IPS-NIHi7 (cell line): ENCODE results near the gene MAP2K5.

Experiments used
- DNase-seq: peaks from one replicate; pipeline ENCODE4 v3.0.0; 2012; ENCODE audit warnings: mixed read lengths; ENCODE audit errors: extremely low spot score

Gene MAP2K5

DNA sequence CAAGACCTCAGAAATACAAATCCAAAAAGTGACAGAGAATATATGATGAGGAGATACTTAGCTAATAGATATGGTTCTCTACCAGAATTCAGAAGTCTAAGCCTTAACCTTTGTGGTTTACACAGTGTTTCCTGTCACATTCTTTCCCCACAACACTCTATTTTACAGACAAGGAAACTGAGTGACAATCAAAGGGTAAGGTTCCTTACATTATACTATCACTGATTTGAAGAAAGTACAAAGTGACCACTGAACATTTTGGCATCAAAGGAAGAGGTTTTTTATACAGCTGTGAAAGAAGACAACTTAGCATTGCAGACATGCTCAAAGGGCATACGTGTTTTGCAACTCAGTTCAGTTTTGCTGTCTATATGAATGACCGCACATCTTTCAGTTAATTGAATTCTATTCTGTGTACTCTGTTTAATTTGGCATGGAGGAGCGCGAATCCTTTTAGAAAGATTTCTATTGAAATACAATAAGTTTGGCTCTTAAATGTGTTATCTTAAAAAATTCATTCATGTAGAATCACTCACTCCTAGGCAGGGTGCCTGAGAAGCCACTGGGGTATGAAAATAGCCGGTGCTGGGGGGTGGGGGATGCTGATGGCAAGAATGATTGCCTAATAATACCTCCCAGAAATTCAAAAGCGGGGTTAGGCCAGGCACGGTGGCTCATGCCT lies 216.3 kb downstream of the MAP2K5 start:
- DNase-seq: no peak

DNA sequence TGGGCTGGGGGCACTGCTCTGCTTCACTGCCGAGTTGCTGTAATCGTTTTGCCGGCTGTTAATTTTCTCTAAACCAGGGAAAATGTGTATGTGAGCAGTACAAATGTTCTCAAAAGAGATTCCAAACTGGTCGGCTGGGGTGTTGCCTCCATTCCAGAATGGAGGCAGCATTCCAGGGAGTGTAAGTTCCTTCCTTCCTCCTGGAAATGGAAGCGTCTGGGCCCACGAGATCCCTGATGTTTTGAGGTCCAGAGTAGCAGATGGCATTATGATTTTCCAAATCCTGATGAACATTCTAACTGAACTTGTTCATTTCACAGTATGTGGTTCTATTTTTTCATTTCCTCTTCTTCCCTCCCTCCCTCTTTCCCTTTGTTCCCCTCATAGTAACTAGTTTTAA lies 218.4 kb downstream of the MAP2K5 start:
- no peak for DNase-seq

DNA sequence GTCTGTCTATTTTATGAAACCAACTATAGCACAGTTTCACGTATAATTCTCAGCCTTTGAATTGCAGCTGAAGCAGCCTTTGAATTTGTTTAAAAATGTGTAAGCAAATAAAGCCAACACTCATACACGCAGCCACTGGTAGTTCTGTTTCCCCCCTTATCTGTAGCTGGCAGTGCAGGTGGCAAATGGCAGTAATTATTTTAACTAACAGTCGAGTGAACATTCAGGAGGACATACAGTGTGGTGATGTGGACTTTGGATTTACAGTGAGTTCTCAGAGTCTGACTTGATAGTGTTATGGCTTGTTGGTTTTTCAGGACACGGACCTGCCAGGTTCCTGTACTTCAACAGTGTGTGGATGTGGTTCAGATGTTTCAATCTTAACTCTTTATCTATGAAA lies 218.8 kb downstream of the MAP2K5 start:
- no peak for DNase-seq

DNA sequence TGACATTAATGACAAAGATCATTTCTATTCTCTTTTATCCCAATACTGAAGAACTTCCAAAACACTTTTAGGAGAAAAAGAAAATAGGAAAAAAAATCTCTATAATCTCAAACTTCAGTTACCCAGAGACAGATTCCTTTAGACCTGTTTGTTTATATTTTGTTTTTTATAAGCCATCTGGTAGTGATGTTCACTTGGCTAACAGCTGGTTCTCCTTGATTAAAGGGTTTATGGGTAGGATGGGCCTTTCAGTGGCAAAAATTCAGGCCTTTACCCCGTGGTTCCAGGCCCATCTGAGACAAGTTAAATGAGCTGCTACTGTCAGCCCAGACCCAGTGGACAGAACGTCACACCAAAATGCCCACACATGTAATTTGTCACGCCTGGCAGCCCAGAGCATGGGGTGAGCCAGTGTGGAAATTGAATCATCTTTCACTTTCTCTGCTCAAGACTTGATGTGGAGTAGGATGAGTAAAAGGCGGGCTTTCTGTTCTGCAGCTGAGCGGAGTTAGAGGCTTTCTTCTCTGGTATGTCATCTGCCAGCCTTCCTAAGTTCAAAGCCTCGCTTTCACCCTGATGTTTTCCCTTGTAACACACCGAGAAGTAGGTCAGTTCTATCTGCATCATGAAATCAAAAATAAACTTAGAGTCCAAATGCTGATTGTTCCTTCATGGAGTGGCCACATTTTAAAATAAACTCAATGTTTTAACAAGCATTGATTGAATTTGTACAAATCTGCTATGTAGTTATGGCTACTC lies 220.3 kb downstream of the MAP2K5 start:
- no peak for DNase-seq

DNA sequence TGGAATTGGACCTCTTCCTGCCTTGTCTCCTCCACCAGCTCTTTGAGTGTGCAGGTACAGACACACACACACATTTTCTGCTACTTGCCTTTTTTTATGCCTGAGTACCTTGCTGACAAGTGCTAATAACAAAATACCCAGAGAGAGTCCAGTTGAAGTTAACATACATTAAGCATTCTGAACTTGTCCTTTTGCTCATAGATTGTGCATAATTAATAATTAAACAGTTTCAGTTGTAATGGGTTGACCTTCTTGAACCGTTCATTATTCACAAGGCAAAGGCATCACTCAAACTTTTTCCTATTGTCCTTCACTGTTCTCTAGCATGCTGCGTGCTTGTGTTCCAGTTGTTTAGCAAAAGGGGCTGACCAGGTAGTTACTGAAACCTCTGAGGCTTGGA lies 223.2 kb downstream of the MAP2K5 start:
- DNase-seq: no peak

DNA sequence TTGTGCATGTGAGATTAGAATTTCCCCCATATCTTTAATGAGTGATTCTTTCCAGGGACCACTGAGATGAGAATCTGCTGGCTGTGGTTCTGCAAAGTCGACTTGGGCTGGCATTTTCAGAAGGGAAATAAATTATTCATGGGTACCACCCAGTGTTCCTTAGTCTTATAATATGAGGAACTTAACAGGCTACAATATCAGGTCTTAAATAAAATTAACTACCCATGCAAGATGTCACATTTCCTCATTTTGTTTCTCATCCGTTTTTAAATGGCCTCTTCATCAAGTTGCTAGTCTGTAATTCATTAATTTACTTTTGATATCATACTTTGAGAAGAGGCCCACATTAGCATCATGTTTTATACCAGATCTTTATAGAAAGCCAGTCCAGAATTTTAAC lies 224.5 kb downstream of the MAP2K5 start:
- no peak for DNase-seq

DNA sequence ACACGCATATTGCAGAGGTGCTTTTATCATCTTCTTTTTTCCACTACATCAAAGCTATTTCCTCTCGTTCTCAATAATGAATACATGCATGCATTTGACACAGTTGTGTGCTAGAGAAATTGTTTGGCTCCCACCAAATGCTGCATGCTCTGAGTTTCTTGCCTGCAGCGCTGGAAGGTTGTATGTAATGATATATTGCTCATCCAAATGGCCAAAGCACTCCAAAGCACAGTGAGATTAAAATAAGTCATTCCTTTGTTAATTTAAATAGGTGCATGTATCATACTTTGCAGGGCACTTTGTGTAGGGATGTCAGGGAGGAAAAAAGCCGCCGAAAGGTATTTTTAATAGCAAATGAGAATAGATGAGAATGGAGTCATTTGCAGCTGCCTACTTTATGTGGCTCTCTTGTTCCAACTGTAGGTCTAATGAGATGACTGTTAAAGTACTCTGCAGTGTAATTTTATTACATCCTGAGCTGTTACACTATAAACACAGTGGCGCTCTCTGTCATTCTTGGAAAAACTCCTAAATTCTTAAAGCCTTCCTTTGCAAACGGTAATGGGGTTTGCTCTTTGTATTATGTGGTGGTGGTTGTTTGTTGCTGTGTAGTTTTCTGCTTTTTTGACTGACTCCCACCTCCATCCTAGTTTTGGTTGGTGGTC lies 225.9 kb downstream of the MAP2K5 start:
- no peak for DNase-seq

DNA sequence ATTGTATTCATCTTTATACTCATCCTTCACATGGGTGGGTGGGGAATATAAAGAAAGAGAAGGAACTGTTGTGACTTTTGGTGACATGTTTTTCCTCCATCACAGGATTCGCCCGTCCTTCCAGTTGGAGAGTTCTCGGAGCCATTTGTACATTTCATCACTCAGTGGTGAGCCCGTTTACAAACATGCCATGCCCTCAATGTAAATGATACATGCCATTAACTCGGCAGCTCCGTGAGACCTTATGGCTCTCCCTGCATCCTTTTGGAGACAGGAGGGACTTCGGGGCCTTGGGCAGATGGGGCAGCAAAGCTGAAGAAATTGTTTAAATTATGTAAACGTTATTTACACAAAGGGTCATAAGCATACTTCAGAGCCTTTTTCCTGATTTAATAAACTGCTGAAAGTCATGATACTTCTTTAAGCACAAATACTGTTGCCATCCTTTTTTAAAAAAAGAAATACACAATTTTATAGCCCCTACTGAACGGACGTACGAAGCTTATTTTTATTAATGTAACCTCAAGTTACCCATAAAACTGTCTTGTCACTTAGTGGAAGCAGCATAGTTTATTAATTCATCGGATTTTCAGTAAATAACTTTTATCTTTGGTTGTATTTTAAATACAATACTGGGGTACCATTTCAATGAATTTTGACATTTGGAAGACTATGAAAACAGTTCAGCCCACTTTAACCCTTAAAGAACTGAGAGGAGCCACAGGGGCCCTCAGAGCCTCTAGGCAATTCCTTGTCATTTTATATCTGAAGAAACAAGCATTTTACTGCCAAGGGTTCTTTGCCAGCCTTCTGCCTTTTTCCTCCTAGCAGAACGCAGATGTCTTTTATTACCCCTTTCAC lies 227.2 kb downstream of the MAP2K5 start:
- no peak for DNase-seq

DNA sequence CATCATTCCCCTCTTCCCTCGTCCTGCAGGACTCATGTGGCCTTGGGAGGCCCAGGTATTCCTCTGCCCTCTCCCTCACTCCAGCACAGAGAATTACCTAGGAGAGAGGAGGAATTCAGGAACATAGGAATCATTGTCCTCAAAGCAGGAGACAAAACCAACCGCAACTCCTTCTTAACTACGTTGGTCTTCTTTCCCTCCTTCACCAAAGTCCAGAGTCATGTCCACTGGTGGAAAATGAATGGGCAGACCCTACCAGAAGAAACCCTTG lies 227.8 kb downstream of the MAP2K5 start:
- DNase-seq: no peak

DNA sequence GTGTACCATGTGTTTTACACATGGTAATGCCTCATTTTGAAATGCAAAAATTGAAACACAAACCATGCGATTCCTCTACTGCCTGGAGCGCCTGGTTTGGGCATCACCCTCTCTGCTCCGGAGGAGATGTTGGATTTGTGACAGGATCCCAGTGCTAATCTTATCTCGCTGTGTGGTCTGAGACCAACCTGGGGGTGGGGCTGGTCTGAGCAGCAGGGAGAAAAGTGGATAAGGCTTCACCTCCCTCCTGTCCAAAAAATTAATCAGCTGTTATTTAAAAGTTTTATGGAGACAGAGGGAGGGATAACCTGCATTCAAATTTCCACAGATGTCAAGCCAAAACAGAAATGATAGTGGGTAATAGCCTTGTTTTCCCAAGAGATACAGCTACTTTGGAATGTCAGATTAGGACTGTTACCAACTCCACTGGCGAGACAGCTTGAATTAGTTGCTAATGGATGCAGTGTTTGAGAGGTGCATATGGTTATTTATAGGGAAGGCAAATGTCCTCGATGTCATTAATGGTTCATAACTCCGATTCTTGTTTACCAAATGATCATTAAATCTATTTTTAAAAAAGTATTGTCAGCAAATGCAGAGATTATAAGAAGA lies 228.8 kb downstream of the MAP2K5 start:
- DNase-seq: peak; percentile 34

DNA sequence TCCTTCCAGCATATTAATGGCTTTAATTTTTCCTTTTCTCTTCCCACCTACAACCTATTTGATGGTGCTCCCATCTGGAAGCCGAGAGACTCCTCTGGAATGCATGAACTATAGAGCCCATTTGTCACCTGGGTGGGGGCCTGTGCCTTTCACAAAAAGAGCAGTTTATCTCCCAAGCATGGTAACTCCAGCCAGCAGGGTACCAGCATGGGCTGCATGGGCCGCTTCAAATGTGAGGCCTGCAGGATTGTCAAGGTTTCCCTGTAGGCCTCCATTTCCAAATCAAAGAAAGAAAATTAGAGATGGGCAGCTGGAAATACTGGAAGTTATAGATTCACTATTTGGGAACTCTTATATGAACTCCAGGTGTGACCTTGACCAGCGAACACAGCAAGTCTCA lies 232.1 kb downstream of the MAP2K5 start:
- DNase-seq: no peak

DNA sequence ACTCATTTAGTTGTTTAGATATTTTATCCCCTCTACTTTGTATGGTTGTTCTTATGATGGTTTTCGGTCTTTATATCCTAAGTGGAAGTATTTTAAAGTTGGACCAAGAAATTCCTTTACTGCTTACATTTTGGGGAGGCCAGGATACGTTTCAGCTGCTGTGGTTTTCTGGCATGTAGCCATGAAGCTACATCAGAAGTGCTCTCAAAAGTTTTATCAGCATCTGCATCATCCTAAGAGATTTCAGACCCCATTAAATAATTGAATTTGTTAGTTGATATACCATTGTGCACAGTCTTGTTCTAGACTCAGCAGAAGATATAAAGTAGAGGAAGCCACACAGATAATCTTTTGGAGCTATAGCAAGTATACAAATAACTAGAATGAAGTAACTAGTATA lies 232.7 kb downstream of the MAP2K5 start:
- DNase-seq: no peak

DNA sequence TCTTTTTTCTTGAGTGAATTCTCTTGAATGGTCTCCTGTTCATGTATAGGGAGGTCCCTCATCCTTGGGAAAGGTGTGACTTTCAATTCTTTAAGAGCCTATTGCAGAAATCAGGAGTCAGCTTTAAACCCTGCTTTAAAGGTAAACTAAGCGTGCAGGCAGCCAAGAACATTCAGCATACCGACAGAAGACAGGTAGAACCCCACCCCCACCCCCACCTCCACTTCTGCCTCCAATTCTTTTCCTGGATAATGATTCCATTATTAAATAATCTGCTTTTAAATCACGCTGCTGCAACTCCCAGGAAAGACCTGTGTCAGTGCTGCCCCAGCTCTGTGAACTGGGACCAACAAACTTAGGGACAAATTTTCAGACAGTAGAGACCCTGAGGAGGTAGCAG lies 233.5 kb downstream of the MAP2K5 start:
- DNase-seq: no peak

DNA sequence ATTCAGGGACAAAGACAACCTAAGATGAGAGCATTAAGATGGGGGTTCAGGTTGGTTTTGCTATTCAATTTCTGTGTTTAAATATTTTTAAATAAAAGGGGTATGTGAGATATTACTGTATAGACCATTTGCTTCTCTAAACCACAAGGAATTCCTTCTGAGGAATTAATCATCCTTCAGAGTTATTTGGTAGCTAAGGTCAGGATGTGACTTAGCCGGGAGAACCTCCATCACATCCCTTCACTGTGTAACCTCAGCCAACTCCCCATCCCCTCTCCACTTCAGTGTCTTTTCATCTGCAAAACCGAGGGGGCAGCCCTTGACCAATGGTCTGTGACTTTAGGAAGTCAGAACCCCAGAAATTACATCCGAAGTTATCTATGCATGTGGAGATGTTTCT lies 234.1 kb downstream of the MAP2K5 start:
- no peak for DNase-seq

DNA sequence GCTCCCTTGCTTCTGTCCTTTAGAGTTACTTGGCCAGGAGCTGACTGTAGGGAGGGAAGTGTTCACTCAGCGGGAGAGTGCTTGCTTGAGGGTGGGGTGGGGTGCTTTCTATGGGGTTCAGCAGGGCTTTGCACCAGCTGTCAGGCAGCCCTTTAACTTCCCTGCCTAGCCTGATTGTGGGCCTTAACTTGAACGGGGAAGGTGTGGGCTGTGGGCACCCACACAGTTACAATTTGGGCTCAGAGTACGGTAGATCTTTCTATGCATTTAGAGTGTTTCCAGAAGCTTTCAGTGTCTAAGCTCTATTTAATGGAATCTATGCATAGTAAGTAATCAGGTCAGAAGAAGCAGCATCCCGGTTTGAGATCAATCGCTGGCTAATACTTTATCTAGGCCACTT lies 234.6 kb downstream of the MAP2K5 start:
- no peak for DNase-seq

DNA sequence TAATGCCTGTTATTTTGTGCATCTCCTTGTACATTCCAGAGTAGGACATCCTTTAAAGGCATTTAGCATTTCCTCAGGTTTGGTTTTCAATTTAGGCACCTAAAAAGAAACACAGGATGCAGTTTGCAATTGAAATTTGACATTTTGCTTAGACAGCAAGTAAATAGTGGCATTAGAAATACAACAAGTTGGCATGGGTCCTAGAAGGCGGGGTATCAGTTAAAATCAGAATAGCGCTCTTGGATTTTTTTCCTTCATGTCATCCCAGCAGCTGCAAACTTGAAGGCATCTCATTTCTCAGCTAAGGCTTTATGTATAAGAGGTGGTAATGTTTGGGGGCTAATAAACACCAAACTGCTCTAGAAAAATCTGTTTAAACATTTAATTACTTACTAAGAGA lies 235.3 kb downstream of the MAP2K5 start:
- DNase-seq: no peak

DNA sequence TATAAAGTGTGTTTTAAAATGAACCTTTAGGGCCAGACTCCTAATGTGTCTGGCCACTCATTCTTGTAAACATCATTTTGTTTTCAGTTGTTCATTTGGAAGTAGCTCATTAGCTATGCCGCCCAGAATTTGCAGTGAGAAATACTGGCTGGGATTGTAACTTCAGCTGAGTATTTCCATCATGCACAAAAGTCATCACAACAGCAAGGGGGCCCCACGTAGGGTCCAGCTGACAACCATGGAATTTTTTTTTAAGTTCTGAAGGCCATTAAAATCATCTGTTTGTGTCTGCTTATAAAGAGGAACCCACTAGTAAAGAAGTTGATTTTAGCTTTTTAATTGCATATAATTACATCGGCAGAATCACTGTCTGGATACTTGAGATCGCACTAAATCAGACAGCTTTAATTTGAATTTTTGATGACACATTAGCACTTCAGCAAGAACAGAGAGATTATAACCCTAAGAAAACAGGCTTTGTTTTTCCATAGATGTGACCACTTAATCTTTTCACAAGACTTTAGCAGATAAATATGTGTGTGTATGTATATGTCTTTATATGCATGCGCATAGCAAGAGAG lies 236.6 kb downstream of the MAP2K5 start:
- DNase-seq: no peak

DNA sequence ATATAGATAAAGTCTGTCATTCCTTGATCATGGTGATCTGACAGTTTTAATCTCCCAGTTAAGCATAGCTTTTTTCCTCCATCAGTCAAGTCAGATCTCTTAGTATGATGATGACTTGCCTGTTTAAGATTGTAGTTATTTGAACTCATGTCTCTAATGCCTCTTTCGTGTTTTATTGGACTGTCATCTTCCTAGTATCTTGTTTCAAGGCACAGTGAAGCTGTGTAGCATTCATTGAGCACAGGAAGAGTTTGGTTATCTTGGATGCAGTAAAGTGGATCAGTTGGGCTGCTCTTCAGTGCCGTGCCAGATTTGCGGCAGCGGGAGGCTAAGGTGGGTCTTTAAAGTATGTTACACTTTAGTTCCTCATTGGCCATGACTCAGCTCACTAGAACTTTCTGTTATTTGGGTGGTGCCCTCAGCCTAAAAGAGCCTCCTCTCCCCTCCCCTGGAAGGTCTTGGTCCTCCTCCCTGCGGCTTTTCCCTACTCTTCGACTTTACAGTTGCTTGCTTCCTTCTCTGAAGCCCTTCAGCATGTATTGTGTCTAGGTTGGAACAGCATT lies 237.1 kb downstream of the MAP2K5 start:
- DNase-seq: peak; percentile 22

DNA sequence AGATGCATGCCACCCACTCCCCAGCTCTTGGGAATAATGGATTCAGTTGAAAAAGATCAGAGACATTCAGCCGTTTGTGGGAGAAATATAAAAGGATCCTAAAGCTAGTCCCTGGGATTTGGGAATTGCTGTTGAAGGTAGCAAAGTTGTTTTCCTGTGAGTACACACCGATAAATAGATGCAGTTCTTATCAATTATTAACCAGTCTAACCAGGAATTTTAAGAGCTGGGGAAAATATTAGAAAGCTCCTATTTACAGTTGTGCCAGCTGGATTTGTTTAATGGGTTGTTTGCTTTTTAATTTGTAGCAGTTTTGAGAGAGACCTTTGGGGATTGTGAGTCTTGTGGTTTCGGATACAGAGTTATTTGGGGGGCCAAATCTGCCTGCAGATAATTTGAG lies 238.6 kb downstream of the MAP2K5 start:
- DNase-seq: no peak

DNA sequence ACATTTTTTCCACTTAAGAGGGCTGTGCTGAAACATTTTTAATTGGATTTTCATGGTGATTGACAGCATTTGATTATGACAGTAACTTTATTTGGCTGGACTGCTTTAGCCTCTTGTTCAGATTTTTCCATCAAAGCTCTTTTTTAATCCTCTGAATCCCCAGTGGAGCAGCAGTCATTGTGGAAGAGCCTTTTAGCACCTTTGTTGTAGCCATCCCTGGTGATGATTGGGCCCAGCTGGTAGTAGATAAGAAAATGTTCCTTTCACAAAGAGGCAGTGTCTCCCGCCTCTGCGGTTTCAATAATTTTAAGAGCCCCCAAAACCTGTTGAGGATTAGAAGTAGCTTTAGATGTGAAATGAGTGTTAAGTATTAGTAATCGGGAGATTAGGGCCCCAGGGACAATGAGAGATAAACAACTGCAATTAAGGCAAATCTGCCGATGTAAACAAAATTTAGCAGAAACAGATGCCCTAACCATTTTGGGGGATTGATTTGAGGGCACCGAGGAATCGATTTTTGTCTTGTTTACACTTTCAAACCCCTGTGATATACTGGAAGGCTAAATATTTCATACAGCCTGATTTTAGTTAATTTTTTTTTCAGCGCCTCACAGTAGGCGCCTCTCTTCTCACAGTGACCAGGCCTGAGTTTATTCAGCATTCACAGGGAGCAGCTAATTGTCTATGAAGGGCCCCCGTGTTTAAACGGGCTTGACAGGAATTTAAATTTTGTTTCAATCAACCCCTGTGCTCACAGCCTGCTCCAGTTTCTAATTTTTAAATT lies 239.6 kb downstream of the MAP2K5 start:
- DNase-seq: no peak

DNA sequence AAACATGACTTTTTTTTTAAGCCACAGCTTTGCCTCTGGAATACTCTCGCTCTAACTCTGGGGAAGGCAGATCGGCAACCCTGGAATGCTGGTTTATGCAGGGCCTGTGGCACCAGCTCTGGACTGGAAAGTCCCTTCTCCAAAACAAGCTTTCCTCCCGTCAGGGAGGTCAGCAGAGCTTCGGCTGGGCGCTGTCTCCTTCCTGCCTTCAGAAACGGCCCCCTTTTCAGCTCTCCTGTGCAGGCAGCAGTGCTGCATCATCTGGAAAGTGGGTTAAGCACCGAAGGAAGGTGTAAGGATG lies 240.1 kb downstream of the MAP2K5 start:
- peak; percentile 39 for DNase-seq
